Activated CD8-positive, alpha-beta T cell treated with anti-CD3 and anti-CD28 coated beads for 36 hours (primary cell): ENCODE data around the gene XAGE2. TPM values are rescaled to one million over a fixed set of nuclear protein-coding genes. Genes with fewer than 3 reads are reported as not detected.
A peak's percentile ranks its signal among the peaks of the same experiment; 100 is the strongest.
"Not testable (repeated sequence)": the region's sequence is repeated elsewhere in the genome, so short reads cannot be mapped to it uniquely, and the experiment has no call there.

ENCODE experiments used
- ATAC-seq: fragments of 200-7000 bp; cut with Tn5 transposase; one replicate; pipeline ENCODE4 v1.10.0; 2021; ENCODE audit warnings: mild to moderate bottlenecking, moderate library complexity
- CTCF ChIA-PET: fragments of 350-600 bp; sonication (Branson Sonifier 250); formaldehyde crosslinking; loops from one replicate; lab custom pipeline; 2021; ENCODE audit warnings: antibody characterized with exemption; lab: Charles Lee
- POLR2A ChIA-PET: fragments of 350-600 bp; sonication (Branson Sonifier 250); formaldehyde crosslinking; loops from one replicate; lab custom pipeline; 2021; ENCODE audit warnings: antibody characterized with exemption; lab: Charles Lee
- DNase-seq: peaks from one replicate; pipeline ENCODE4 v3.0.0-alpha.2; 2020
- H3K27ac Mint-ChIP-seq: one replicate; pipeline ENCODE4 v1.8.0; 2021; ENCODE audit warnings: mild to moderate bottlenecking, mixed read lengths
- H3K27me3 Mint-ChIP-seq: one replicate; pipeline ENCODE4 v1.8.0; 2021; ENCODE audit warnings: mixed read lengths
- H3K36me3 Mint-ChIP-seq: one replicate; pipeline ENCODE4 v1.8.0; 2021; ENCODE audit warnings: low read depth, mixed read lengths
- H3K4me1 Mint-ChIP-seq: one replicate; pipeline ENCODE4 v1.8.0; 2021; ENCODE audit warnings: low read depth, mixed read lengths
- H3K4me3 Mint-ChIP-seq: one replicate; pipeline ENCODE4 v1.8.0; 2021; ENCODE audit warnings: mild to moderate bottlenecking, moderate library complexity, mixed read lengths
- H3K9me3 Mint-ChIP-seq: one replicate; pipeline ENCODE4 v1.8.0; 2021; ENCODE audit warnings: mixed read lengths
- intact Hi-C: fragments of 100-400 bp; cut with micrococcal nuclease; formaldehyde crosslinking; loops from one replicate; pipeline ENCODE4 v1.10.0; 2022
- total RNA-seq, 2 experiments: library from RNA; stranded (reverse); gene quantifications; one replicate each; pipeline ENCODE4 v1.2.3, GENCODE V29; 2021
- TF ChIP-seq, protein P1 (sequence below): fragments of 200-600 bp; IDR thresholded peaks from one replicate; pipeline ENCODE4 v1.8.0; 2022; ENCODE audit warnings: antibody characterized with exemption, mild to moderate bottlenecking

XAGE2 gene
- total RNA-seq, result not detected

GRCh38 chrX:52368368-52369055 lies at the start of gene XAGE2:
Gene XAGE2, plus strand, starts transcription at chrX:52369021. Its CDS starts 994 bp downstream, at chrX:52370015.
- H3K36me3 Mint-ChIP-seq, result no peaks in the 10 kb centered on the region
- ChIA-PET POLR2A (no interaction called here), CTCF (no interaction called here)
- TF ChIP-seq, protein P1, sequence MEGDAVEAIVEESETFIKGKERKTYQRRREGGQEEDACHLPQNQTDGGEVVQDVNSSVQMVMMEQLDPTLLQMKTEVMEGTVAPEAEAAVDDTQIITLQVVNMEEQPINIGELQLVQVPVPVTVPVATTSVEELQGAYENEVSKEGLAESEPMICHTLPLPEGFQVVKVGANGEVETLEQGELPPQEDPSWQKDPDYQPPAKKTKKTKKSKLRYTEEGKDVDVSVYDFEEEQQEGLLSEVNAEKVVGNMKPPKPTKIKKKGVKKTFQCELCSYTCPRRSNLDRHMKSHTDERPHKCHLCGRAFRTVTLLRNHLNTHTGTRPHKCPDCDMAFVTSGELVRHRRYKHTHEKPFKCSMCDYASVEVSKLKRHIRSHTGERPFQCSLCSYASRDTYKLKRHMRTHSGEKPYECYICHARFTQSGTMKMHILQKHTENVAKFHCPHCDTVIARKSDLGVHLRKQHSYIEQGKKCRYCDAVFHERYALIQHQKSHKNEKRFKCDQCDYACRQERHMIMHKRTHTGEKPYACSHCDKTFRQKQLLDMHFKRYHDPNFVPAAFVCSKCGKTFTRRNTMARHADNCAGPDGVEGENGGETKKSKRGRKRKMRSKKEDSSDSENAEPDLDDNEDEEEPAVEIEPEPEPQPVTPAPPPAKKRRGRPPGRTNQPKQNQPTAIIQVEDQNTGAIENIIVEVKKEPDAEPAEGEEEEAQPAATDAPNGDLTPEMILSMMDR, result no peak
- no peak for ATAC-seq
- no peak within 1 kb of the TSS for H3K27ac Mint-ChIP-seq
- intact Hi-C loops, result no loop called here
- no peak within 1 kb of the TSS for H3K4me3 Mint-ChIP-seq
- H3K27me3 Mint-ChIP-seq, result no peaks in the 10 kb centered on the region
- no peaks in the 10 kb centered on the region for H3K4me1 Mint-ChIP-seq
- H3K9me3 Mint-ChIP-seq, result peaks cover 2% of the 10 kb centered on the region
- DNase-seq, result no peak

- intact Hi-C loops, result no loop called here
- peaks cover 2% of the 10 kb centered on the region for H3K9me3 Mint-ChIP-seq
- ChIA-PET CTCF (no interaction called here), POLR2A (no interaction called here)
- H3K4me3 Mint-ChIP-seq, result no peak overlapping the region
- H3K36me3 Mint-ChIP-seq, result no peaks in the 10 kb centered on the region
- DNase-seq (no peak), ATAC-seq (no peak)
- H3K4me1 Mint-ChIP-seq, result no peaks in the 10 kb centered on the region
- H3K27me3 Mint-ChIP-seq, result peaks cover 6% of the 10 kb centered on the region
- no peak overlapping the region for H3K27ac Mint-ChIP-seq
- TF ChIP-seq, protein P1, result no peak
Measured at GRCh38 chrX:52337410-52337809, 31.4 kb upstream of the XAGE2 start.

- CTCF ChIA-PET, result no interaction called here
- POLR2A ChIA-PET, result no interaction called here
- TF ChIP-seq, protein P1, result no peak
Measured at GRCh38 chrX:52341493-52341892, 27.3 kb upstream of the XAGE2 start.

GRCh38 chrX:52343131-52343530 lies 25.7 kb upstream of the XAGE2 start:
- DNase-seq, H3K27me3 Mint-ChIP-seq, H3K9me3 Mint-ChIP-seq, CTCF ChIA-PET, H3K4me1 Mint-ChIP-seq, H3K27ac Mint-ChIP-seq, POLR2A ChIA-PET, H3K36me3 Mint-ChIP-seq, H3K4me3 Mint-ChIP-seq, ATAC-seq, intact Hi-C loops: not testable (repeated sequence)

More at GRCh38 chrX:52341493-52341892, 27.3 kb upstream of the XAGE2 start:
- Mint-ChIP-seq H3K9me3 (no peaks in the 10 kb centered on the region), H3K4me1 (peaks cover under 1% of the 10 kb centered on the region), H3K36me3 (no peaks in the 10 kb centered on the region), H3K27me3 (peaks cover under 1% of the 10 kb centered on the region), H3K27ac (no peak overlapping the region), H3K4me3 (no peak overlapping the region)
- no peak for DNase-seq
- intact Hi-C loops, result no loop called here
- ATAC-seq, result no peak

DNA sequence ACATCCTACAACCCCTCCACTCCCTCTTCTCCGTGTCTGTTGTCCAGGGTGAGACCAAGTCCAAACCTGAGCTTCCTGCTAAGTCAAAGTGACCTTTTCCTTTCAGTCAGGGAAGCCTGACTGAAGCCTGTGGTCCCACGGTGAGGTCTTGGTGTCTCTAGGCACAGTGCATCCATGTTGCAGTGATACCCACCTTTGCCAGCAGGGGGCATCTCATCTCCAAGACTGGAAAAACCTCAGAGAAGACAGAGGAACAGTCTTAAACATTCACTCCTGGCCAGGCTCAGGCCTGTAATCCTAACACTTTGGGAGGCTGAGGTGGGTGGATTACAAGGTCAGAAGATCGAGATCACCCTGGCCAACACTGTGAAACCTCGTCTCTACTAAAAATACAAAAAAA lies 23.4 kb upstream of the XAGE2 start:
- TF ChIP-seq, protein P1, result peak; percentile 44
- CTCF ChIA-PET, H3K27ac Mint-ChIP-seq, H3K4me3 Mint-ChIP-seq, POLR2A ChIA-PET, intact Hi-C loops, H3K36me3 Mint-ChIP-seq, H3K4me1 Mint-ChIP-seq, H3K27me3 Mint-ChIP-seq, H3K9me3 Mint-ChIP-seq: not testable (repeated sequence)
- DNase-seq (peak; percentile 74), ATAC-seq (peak; percentile 58)
